HG03457 (cell line): Measurements from ENCODE around the gene LMAN2L.

Experiments used
- ATAC-seq: cut with Tn5 transposase; IDR thresholded peaks from one replicate; pipeline ENCODE4 v1.9.1; 2021; ENCODE audit warnings: moderate number of reproducible peaks; ENCODE audit not compliant: unreplicated experiment

LMAN2L gene

DNA sequence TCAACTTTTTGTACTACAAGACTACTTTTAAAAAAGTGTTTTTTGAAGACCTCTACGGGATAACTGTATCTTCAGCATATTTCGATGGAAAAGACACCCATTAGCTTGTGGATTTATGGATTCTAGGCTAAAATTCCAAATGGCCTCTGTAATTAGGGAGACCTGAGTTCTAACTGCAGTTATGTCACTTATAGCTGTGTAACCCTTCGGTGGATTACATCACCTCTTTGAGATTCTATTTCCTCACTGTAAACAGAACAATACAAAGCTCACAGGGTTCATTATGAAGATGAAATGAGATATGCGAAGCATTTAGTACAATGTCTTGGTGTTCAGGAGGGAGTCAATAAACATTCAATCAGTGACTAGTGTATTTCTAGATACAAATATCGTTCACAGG lies 24.2 kb downstream of the LMAN2L start:
- no peak for ATAC-seq

DNA sequence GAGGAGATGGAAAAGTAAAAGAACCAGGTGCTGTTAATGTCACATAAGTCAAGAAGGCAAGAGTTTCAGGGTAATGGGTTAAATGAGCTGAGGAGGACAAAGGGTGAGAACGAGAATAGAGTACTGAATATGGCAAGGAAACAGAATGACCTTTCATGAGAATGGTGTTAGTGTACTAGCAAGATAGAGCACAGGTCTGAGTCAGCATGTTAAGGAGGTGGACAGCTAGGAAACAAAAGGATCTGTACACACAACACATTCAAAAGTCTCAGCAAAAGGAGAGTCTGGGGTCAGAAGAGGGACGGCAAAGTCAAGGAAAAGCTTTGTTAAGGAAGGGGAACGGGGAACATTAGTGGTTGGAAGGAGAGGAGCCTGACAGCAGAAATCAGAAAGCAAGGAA lies 28.9 kb downstream of the LMAN2L start:
- ATAC-seq: no peak

DNA sequence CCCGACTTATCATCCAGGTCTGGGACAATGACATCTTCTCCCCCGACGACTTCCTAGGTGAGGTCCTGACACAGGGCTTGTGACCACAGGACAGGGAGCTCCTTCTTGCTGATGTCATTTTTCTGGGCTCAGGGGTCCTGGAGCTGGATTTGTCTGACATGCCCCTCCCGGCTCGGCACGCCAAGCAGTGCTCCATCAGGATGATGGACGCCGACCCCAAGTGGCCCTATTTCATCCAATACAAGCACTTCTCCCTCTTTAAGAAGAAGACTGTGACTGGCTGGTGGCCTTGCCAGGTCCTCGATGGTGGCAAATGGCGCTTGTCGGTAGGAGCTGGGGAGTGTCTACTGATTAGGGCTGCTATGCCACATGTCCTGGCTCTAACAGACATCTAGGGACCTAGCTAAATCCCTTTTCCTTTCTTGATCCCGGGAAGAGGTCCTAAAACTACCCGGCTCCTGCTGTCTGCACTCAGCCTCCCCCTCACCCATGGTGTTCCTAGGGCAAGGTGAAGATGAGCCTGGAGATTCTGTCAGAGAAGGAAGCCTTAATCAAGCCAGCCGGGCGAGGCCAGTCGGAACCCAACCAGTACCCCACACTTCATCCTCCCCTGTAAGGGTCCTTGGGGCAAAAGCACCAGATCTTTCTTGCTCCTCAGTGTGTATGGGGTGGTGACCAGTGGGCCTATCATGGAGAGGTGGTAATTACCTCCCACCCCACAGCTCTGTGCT lies 36.7 kb downstream of the LMAN2L start:
- ATAC-seq: no peak

DNA sequence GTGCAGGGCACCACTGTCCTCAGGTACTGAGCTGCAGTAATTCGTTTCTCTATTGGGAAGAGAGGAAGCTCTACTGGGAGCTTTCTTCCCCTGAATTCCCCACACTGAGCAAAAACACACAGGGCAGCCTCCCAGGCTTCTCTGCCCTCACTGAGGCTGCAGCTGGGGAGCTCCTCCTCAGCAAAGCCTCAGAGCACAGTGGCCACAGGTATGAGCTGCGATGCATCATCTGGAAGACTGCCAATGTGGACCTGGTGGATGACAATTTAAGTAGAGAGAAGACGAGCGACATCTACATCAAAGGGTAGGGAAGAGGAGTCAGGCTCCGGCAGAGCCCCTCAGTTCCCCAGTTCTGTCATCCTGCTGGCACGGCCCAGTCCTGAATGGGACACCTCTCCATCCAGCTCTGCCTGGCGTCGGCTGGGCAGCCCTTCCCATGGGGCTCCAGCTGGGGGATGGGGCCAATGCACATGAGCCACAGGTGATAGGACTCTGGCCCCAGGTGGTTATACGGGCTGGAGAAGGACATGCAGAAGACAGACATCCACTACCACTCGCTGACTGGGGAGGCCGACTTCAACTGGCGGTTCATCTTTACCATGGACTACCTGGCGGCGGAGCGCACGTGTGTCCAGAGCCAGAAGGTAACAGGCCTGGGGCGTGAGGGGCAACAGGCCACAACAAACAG lies 37.6 kb downstream of the LMAN2L start:
- ATAC-seq: no peak

DNA sequence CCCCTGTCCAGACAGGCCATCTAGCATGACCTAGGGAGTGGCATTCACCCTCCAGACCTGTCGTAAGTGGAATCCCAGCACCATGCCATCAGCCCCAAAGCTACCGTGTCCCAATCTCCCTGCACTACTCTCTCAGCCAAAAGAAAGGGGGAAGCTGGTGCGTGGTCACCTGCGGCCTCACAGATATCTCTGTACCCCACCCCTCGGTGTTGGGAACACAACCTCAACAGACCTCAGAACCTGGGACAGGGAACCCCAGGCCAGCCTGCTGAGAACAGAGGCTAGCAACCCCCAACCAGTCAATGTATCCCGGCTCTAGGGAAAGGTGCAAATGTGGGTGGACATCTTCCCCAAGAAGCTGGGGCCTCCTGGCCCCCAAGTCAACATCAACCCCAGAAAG lies 38.2 kb downstream of the LMAN2L start:
- ATAC-seq: no peak

DNA sequence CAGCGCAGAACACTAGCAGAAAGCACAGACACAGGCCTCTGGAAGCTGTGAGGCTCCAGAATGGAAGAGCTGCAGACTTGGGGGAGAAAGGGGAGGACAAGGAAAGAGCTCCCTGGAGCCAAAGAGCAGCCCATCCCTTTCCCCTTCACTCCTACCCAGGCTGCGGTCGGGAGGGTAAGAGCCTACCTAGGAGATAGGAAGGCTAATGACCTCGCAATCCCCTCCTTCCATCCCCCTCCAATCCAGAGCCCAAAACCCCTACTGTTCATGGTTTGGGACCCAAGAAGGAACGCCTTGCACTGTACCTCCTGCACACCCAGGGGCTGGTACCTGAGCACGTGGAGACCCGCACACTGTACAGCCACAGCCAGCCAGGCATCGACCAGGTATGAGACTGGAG lies 39.8 kb downstream of the LMAN2L start:
- no peak for ATAC-seq

DNA sequence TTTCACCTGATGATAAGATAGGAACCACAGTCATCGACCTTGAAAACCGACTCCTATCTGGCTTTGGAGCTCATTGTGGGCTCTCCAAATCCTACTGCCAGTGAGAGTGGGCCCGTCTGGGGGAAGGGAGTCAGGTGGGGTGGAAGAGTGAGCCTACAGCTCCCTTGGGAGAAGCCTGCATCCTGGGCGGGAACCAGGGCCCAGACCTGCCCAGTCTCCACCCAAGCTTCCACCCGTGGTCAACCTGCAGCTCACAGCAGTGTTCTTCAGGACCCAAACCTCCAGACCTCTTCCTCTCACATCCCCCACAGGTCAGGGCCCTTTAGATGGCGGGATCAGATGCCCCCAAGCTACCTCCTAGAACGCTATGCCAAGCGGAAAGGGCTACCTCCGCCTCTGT lies 40.2 kb downstream of the LMAN2L start:
- no peak for ATAC-seq

DNA sequence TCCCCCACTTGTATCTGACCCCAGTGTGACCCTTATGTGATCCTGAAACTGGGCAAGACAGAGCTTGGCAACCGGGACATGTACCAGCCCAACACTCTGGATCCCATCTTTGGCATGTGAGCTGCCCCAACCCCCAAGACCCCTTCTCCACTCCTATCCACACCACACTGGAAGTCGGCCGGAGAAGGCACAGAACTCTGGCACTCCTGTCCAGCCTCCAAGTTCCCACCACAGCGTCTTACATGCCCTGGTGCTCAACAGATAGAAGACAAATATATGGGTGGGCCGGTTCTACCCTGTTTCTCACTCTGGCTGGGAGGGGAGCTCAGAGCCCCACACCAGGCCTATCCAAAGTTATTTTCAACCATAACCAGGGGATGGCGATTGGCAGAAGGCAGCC lies 40.8 kb downstream of the LMAN2L start:
- ATAC-seq: no peak

DNA sequence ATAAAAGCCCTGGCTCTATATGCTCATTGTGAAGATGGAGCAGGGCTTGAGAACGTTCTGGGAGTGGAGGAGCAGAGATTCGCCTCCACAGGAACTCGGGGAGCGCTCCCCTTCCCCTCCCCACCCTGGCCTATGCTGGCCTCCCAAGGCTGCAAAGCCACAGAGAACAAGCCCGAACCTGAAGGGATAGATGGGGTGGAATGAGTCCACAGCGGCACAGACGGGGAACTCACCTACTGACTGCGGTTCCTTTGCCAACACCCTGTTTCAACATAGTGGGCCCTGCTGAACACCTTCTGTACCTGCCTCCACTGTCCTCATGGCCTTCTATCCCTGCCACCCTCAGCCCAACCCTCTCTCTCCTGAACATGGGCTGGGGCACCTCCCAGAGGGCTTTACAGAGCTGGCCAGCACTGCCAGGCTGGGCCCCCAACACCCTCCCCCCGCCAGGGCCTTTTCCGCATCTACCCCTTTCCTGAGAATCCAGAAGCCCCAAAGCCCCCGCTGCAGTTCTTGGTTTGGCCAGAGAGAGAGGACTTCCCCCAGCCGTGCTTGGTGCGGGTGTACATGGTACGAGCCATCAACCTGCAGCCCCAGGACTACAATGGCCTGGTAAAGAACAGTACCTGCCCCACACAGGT lies 41.5 kb downstream of the LMAN2L start:
- ATAC-seq: no peak

DNA sequence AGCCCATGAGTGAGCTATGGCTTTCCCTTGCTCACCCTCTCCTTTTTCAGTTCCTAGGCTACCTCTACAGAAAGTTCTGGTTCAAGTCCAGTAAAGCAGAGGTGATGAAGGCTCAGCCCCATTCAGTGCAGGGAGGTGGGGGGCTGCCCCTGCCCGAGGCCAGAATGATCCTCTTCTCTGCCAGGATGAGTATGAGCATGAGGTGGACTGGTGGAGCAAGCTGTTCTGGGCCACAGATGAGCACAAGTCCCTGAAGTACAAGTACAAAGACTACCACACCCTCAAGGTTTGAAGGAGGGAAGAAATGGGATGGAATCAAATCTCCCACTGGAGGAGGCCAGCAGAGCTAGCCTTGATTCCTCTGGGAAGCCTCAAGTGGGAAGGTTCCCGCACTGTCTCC lies 42.4 kb downstream of the LMAN2L start:
- ATAC-seq: no peak

DNA sequence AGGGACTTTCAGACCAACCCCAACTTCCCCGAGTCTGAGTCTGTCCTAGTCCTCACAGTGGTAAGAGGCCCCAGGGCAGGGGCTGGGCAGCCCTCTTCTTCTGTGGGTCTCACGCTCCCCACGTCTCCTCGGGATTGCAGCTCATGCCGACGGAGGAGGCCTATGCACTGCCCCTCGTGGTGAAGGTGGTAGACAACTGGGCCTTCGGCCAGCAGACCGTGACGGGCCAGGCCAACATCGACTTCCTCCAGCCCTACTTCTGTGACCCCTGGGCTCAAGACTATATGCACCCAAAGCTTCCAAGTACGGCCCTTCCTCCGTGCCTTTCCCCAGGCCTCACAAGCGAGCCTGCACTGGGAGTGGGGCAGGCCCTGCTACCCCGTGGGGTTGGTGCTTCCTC lies 44.3 kb downstream of the LMAN2L start:
- ATAC-seq: no peak

DNA sequence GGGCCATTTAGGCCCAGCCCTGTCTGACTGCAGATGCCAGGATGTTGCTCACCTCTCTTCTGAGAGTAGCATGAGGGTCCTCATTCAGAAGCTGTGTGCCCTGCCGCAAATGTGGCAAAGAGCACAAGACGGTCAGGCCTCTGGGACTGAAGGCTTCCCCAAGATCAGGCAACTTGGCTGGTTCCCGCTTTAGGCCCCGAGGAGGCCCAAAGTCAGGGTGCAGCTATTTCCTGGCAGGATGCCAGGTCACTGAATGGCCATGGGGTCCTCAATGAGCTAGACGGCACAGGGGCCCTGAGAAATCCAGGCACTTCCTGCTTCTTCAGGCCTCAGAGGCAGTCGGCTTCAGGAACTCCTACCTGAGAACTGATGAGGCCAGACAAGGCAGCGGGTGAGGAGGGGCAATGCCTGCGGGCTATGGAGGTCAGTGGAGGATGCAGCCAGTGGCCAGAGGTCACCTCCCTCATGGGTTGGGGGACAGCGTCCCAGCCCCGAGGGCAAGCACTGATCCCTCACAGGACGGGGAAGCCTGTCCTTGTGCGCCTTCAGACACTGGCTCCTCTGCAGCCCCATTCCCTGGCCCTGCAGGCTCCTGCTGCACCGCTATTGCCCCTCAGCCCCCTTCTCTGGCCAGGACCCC lies 44.9 kb downstream of the LMAN2L start:
- ATAC-seq: no peak

DNA sequence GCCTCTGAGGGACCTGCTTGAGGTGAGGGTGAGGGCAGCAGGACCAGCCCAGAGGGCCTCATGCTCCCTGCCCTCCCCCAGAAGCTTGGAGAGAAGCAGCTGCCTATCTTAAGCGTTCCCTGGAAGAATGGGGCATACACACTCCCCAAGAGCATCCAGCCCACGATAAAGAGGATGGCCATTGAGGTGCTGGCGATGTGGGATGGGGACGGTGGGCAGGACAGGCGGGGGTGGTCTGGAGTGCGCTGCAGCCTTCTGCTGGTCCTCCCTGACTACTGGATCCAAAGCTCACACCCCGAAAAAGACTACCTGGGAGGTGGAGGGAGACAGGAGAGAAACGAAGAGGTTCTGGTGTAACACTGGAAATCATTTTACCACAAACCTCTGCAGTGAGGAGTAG lies 45.6 kb downstream of the LMAN2L start:
- ATAC-seq: no peak

DNA sequence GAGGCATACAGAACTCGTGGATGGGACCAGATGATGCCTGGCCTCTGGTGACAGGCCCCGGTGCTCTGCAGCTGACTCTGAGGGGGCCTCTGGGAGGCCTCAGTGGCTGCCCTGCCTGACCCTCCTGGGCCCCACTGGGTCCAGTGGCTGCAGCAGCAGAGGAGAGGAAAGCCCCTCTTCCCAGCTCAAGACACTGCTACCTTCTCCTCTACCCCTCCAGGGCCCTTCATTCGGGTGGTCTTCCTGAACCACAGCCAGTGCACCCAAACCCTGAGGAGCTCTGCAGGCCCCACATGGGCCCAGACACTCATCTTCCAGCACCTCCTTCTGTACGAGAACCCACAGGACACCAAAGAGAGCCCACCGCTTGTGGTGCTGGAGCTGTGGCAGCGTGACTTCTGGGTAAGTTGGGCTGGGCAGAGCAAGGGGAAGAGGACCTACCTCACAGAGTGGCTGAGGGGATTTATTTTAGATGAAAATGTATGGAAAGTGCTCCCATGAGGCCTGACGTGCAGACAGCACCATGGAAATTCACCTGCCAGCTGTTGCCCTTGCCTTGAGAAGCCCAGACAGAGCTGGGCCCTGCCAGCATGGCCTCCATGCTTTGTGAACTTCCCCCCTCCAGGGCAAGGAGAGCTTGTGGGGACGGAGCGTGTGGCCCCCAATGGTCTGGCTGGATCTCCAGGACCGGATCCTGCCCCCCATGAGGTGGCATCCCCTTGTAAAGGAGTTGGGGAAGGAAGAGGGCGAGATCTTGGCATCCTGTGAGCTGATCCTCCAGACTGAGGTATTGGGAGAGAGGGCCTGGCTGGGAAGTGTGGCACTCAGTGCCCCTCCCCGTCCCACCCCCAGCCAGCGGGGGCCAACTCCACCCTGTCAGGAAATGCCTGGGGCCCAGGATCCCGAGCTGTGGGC lies 46.3 kb downstream of the LMAN2L start:
- no peak for ATAC-seq

DNA sequence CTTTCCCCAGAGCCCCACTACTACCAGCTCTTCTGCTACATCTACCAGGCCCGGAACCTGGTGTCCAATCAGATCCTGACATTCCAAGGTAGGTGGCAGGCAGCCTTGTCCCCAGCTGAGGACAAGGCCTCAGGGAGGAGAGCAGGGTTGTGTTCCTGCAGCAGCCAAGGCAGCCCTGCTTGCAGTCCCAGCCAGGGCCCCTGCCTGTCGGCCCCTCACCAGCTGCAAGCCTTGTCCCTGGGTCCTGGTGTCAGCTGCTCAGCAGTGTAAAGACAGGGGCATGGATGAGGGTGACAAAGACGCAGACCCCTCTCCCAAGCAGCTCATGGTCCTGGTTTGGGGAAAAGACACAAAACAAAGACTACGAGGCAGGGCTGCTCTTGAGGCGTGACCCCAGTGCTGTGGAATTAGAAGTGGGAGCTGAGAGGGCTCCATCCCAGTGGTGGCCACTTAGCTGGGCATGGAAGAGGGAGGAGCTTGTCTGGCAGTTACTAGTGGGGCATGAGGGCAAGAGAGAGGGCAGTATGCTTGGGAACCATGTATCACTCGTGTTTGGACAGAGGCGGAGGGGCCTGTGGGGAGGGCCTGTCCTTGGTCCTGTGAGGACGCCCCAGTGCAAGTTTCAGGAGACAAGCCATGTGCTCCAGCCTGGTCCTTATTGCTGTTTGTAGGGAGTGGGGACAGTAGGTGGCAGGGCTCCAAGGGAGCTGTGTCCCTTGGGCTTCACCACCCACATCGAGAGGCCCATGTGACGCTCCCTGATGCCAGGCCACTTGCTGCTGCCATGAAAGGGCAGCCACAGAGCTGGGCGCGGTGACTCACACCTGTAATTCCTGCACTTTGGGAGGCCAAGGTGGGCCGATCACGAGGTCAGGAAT lies 47.5 kb downstream of the LMAN2L start:
- ATAC-seq: no peak

DNA sequence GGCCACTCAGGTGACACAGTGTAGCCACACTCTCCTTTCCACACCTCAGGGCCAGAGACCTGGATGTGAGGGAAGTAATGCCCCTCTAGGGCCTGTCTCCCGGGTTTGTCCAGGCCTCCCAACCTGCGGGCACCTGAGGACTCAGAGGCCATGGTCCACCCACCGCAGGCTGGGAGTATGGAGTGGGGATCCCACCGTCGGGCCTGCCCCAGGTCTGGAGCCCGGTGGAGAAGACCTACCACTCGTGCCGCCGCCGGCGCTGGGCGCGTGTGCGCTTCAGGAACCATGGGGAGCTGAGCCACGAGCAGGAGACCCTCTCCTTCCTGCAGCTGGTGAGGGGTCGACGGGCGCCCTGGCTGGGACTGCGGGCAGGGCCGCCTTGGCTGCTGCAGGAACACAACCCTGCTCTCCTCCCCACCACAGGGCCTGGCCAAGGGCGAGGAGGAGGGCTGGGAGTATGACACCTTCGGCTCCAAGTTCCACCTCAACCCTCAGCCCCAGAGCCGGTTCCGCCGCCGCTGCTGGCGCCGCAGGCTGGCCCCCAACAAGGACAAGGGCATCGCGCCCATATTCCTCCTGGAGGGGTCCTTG lies 48.7 kb downstream of the LMAN2L start:
- ATAC-seq: no peak

DNA sequence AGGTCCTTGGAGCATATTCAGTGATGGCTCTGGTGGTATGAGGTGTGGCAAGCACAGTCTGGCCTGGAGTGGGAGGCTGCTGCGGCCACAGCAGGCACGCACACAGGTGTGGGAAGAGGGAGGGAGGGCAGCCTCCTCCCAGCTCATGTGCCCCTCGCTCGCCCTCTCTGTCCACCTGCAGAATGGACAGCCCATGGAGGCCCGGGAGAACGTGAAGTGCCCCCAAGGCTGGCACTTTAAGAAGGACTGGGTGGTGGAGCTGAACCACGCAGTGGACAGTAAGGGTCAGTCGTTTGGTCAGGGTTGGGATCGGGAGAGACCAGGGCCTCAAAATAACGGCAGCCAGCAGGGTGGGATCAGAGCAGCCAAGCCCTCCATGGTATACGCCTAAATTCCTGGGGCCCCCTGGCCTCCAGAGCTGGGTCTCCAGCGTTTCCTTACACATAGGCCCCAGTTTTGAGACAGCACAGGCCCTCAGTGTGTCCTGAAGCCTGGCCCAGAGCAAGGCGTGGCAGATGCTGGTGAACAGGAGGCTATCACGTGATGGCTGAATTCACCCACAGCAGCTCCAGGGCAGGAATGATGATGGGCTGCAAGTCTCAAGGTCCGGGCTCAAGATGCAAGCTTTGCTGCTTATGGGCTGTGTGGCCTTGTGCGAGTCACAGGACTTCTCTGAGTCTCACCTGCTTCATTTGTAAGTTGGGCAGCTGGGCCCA lies 49.4 kb downstream of the LMAN2L start:
- no peak for ATAC-seq

DNA sequence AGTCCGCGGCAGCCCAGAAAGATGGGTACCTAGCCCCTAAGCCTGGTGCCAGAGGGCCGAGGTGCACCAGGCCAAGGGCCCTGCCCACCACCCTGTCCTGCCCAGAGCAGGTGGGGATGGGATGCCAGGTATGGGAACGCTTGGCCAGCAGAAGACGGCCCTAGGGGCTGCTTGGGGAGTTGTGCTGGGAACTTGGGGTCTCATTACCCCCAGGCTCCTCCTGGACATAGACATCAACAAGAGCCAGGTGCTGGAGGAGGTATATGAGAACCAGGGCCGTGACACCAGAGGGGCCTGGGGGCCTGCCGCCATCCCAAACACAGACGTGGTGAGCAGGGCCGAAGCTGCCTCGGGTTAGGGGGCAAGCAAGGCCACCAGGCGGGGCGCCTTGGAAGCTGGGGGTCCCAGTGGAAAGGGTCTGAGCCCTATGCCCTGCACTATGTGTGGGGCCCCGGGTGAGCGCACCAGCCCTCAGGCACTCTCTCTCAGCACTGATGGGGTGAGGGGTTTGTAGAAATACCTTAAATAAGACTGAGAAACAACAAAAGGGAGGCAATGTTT lies 50.4 kb downstream of the LMAN2L start:
- ATAC-seq: no peak
